Gastrocnemius medialis (tissue), 4 donors: Measurements from ENCODE around the gene GOLPH3. TPM values are rescaled to one million over a fixed set of nuclear protein-coding genes. Genes with fewer than 3 reads are reported as not detected.
"Not testable (repeated sequence)": the region's sequence is repeated elsewhere in the genome, so short reads cannot be mapped to it uniquely, and the experiment has no call there.

Source experiments
- ATAC-seq, 2 donors: fragments of 150-250 bp; one replicate each; pipeline ENCODE4 v1.9.1; 2016
- DNase-seq, 2 donors: peaks; one replicate each; pipeline ENCODE4 v3.0.0-alpha.2; 2019
- H3K27ac ChIP-seq, 4 donors: fragments of 200-600 bp; sonication (generic); 1 replicate in 1 of 4; 2 replicates in 3 of 4; pipeline ENCODE4 v1.5.1; 2016 to 2018; ENCODE audit warnings: mild to moderate bottlenecking in 2 of 4, moderate library complexity in 1 of 4
- H3K27me3 ChIP-seq, 3 donors: fragments of 200-600 bp; sonication (generic) in 2 of 3; 1 replicate in 1 of 3; 2 replicates in 2 of 3; pipeline versions ENCODE4 v1.5.1 to v1.6.0; 2016 to 2019; ENCODE audit warnings: mild to moderate bottlenecking in 1 of 3, moderate library complexity in 1 of 3
- H3K36me3 ChIP-seq, 2 donors: fragments of 200-600 bp; sonication (generic) in 1 of 2; one replicate each; pipeline ENCODE4 v1.5.1; 2017 to 2018
- H3K4me1 ChIP-seq, 2 donors: fragments of 200-600 bp; sonication (generic) in 1 of 2; one replicate each; pipeline ENCODE4 v1.5.1; 2016 to 2017; ENCODE audit warnings: mild to moderate bottlenecking in 2 of 2
- H3K4me3 ChIP-seq, 4 donors: fragments of 200-600 bp; sonication (generic) in 3 of 4; 1 replicate in 1 of 4; 2 replicates in 3 of 4; pipeline ENCODE4 v1.5.1; 2016 to 2019; ENCODE audit warnings: mild to moderate bottlenecking in 2 of 4
- H3K9me3 ChIP-seq, 3 donors: fragments of 200-600 bp; sonication (generic) in 2 of 3; 1 replicate in 1 of 3; 2 replicates in 2 of 3; pipeline ENCODE4 v1.5.1; 2016 to 2019
- CTCF ChIP-seq, 5 experiments: fragments of 450-650 bp in 3 of 5; fragments of 200-600 bp in 2 of 5; sonication (generic) in 2 of 5; IDR thresholded peaks in 4 of 5; conservative IDR thresholded peaks in 1 of 5; 1 replicate in 4 of 5; 2 replicates in 1 of 5; pipeline ENCODE4 v1.5.1; 2016 to 2019; ENCODE audit warnings: antibody characterized with exemption in 5 of 5, mild to moderate bottlenecking in 3 of 5, moderate library complexity in 3 of 5
- POLR2A ChIP-seq, 2 donors: fragments of 450-650 bp; IDR thresholded peaks; one replicate each; pipeline ENCODE4 v1.6.1; 2017; ENCODE audit warnings: antibody characterized with exemption in 2 of 2, mild to moderate bottlenecking in 2 of 2, moderate library complexity in 2 of 2
- in situ Hi-C, 4 donors: fragments of 200-750 bp; cut with MboI; loops; one replicate each; pipeline versions ENCODE4 v1.15.0 to v1.8.0; 2017; ENCODE audit warnings: low sequenced_read_pairs in 4 of 4
- intact Hi-C: fragments of 100-400 bp; cut with DNase I; formaldehyde crosslinking; loops from one replicate; pipeline ENCODE4 v1.15.1; 2023; ENCODE audit warnings: low total_unique reads
- total RNA-seq, 4 donors: library from RNA; depleted of rRNA; stranded (reverse); fragments of >200 nt; gene quantifications; one replicate each; pipeline versions ENCODE4 v1.1.0 to v1.2.3, GENCODE V29; 2016

The GOLPH3 gene
- total RNA-seq, 4 donors from 2014 or later = 34.9 to 77.8 (median 46.1) TPM

DNA sequence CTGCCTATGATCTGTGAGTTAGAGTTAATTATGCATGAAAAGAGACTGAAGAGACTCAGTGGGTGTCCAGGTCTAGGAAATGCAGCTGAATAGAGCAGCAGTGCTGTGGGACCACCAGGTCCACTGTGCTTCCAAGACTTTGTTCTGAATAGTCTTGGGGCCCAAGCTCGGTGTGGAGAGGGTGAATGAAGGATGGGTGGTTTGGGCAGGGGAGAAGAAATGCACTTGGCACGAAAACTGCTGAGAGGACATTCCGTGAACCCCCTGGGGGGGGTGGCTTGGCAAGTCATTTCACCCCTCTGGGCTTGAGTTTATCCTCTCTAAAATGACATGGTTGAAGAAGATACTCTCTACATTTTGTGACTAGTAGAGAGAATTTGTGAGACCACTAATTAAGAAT is 36.0 kb upstream of the GOLPH3 start:
- Histone ChIP-seq H3K9me3 (no peaks in the 10 kb centered on the region), H3K36me3 (no peaks in the 10 kb centered on the region), H3K4me1 (no peaks in the 10 kb centered on the region), H3K27me3 (no peaks in the 10 kb centered on the region), H3K27ac (no peak overlapping the region), H3K4me3 (no peak overlapping the region)
- DNase-seq = no peak
- ATAC-seq = no peak
- in situ Hi-C loops = no loop called here
- TF ChIP-seq POLR2A (IDR thresholded peaks at IDR 0.05) = no peak
- TF ChIP-seq CTCF (IDR thresholded peaks at IDR 0.05 in 4 of 5, conservative IDR thresholded peaks at IDR 0.05 in 1 of 5) = no peak
- intact Hi-C loops = no loop called here

GRCh38 chr5:32208837-32209236 is 34.7 kb upstream of the GOLPH3 start:
- H3K27me3 ChIP-seq, ATAC-seq, H3K27ac ChIP-seq, H3K4me1 ChIP-seq, intact Hi-C loops, in situ Hi-C loops, H3K9me3 ChIP-seq, DNase-seq, H3K36me3 ChIP-seq, H3K4me3 ChIP-seq: not testable (repeated sequence)

DNA sequence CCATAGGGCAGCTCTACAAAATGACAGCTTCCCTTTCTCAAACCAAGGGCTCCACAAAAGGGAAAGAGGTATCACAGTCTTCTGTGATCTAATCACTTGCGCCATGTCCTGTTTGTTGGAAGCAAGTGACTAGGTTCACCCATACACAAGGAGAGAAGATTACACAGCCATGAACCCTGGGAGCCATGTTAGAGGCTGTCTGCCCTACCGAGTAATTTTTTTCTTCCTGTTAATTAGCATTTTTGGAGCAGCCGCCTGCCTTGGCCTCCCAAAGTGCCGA is 33.2 kb upstream of the GOLPH3 start:
- intact Hi-C loops (no loop called here), in situ Hi-C loops (no loop called here)
- no peak for DNase-seq
- H3K9me3 ChIP-seq = no peaks in the 10 kb centered on the region
- H3K27me3 ChIP-seq = no peaks in the 10 kb centered on the region
- TF ChIP-seq POLR2A (IDR thresholded peaks at IDR 0.05) (no peak), CTCF (IDR thresholded peaks at IDR 0.05 in 4 of 5, conservative IDR thresholded peaks at IDR 0.05 in 1 of 5) (no peak)
- no peak overlapping the region for H3K4me3 ChIP-seq
- ATAC-seq = no peak
- no peaks in the 10 kb centered on the region for H3K4me1 ChIP-seq
- H3K27ac ChIP-seq = no peak overlapping the region
- H3K36me3 ChIP-seq = no peaks in the 10 kb centered on the region

- no peaks in the 10 kb centered on the region for H3K36me3 ChIP-seq
- H3K27me3 ChIP-seq = no peaks in the 10 kb centered on the region
- H3K9me3 ChIP-seq = no peaks in the 10 kb centered on the region
- TF ChIP-seq POLR2A (IDR thresholded peaks at IDR 0.05) (no peak), CTCF (IDR thresholded peaks at IDR 0.05 in 4 of 5, conservative IDR thresholded peaks at IDR 0.05 in 1 of 5) (no peak)
- no peak overlapping the region for H3K4me3 ChIP-seq
- no peak for DNase-seq
- H3K27ac ChIP-seq = no peak overlapping the region
- no peak for ATAC-seq
- in situ Hi-C loops (no loop called here), intact Hi-C loops (no loop called here)
- no peaks in the 10 kb centered on the region for H3K4me1 ChIP-seq
These were observed 32.6 kb upstream of the GOLPH3 start for GRCh38 chr5:32206509-32207354.

GRCh38 chr5:32206053-32206452 is 31.9 kb upstream of the GOLPH3 start:
- intact Hi-C loops = no loop called here

More at GRCh38 chr5:32206053-32206452, 31.9 kb upstream of the GOLPH3 start:
- in situ Hi-C loops = no loop called here
- H3K9me3 ChIP-seq = no peaks in the 10 kb centered on the region
- H3K36me3 ChIP-seq = no peaks in the 10 kb centered on the region
- no peak for TF ChIP-seq POLR2A (IDR thresholded peaks at IDR 0.05)
- no peak for TF ChIP-seq CTCF (IDR thresholded peaks at IDR 0.05 in 4 of 5, conservative IDR thresholded peaks at IDR 0.05 in 1 of 5)
- ATAC-seq = no peak
- H3K4me3 ChIP-seq = no peak overlapping the region
- H3K27me3 ChIP-seq = no peaks in the 10 kb centered on the region
- H3K4me1 ChIP-seq = no peaks in the 10 kb centered on the region
- no peak for DNase-seq
- no peak overlapping the region for H3K27ac ChIP-seq
